Measurements from ENCODE around the gene ASTN2.

GRCh38 chr9:116895961-116896360 is 518.9 kb downstream of the ASTN2 start:
- TF ChIP-seq CTCF (IDR thresholded peaks at IDR 0.05; ENCODE audit: borderline replicate concordance, extremely low read depth, low read length, poor library complexity, severe bottlenecking): no peak
- TF ChIP-seq EZH2 (IDR thresholded peaks at IDR 0.05; ENCODE audit: borderline replicate concordance, low read depth, low read length, severe bottlenecking): no peak

Measured in DND-41 (cell line).